ENCODE data around the gene OLFM2. TPM values are rescaled to one million over a fixed set of nuclear protein-coding genes. Genes with fewer than 3 reads are reported as not detected.

OLFM2 gene
- total RNA-seq: 3.6 and 4.2 TPM in 2 replicates

DNA sequence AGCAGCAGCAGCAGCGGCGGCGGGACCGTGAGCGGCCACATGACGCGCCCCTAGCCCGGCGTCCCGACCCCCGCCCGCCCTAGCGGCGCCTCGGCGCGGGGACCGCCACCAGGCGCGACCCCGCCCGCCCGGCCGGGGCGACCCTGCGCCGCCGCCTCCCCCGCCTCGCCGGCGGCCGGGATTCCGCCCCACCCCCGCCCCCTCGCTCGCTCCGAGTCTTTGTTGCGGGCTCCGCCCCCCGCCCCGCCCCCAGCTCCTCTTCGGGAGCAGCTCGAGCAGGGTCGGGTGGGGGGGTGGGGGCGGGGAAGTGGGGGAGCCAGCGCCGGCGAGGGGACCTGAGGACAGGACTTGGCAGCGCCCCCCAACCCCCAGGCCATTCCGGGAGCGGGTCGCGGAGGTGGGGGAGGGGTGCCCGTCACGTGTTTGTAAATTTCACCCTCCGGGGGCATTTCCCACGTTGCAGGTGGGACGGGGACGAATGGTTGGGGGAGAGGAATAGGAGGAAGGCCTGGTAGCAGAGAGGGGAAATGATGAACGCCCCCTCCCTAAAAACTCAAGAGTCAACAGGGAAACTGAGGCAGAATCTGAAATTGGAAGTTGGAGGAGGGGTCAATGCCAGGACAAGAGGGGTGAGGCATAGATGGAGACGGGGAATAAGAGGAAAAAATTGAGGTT, at the start of gene OLFM2:
Gene OLFM2, minus strand, starts transcription at position 190 of the 675 bp plus-strand sequence. Its CDS starts 149 bp downstream, at position 41.

DNA sequence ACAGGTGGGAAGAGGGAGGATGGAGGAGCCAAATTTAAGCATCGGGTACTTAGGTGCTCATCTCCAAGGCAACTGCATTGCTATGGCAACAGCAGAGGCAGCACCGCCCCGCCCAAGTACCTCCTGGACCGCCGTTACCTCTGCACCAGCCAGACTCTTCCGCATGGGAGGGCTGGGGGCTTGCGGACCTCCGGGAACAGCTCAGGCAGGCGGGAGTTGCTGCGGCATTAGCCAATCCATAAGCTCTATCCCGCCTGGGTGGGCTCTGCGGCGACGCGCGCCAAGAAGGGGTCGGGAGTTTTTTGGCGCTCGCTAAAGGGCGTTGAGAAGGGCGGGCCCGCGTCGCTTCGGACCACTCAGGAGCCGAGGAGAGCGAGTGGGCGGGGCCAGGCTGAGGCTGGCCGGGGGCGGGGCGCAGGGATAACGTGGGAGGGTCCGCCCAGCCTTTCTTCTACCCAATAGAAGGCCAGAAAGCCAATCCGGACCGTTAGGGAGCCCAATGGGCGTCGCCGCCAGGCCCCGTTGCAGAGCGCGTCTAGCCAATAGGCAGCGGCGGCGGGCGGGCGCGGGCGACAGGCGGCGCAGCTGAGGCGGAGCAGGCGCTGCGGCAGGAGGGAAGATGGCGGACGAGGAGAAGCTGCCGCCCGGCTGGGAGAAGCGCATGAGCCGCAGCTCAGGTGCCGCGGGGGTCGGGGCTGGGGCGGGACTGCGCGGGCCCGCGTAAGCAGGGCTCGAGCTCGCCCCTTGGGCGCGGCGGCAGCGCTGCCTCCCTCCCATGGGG, 101.4 kb downstream of the OLFM2 start, which contains the start of gene PIN1:
Gene PIN1, plus strand, starts transcription at position 593 of the 781 bp plus-strand sequence. Its CDS starts 27 bp downstream, at position 620.

DNA sequence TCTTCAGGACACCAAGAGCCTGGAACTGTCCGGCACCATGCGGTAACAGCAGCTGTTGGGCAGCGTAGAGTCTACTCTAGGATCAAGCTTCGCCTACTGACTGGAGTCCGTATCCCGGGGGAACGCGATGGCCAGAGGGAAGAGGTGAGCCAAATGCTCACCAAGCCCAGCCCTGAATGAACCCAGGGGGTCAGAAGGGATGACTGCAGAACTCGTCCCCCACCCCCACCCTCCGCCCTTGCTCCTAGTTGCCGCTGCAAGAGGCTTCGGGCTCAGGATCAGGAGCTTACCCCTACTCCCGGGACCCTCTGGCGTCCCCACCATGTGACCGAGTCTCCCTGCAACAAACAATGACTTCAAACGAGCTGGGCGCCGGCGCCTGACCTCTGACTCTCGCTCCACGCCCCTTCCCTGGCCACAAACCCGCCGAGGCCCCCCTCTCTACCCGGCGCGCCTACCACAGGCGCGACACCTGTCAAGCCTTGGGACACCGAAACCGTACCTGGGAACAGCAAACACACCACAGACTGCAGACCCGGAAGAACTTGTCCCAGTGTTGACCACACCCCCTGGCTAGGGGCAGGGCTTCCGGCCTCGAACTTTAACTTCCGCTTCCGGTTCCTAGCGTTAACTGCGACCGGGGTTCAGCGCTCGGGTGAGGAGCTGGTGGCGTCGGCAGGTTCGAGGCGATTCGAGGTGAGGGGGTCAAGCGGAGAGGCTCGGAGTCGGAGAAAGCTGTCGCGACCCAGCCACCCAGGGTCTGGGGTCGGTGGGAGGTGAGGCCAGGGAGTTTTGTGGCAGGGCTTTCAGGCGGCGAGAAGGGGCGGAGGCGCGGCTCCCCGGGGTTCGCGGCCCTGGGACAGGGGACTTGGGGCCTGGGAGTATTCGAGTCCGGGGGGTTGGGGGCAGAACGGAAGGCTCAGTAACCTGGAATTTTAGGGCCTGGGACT, 108.8 kb downstream of the OLFM2 start, which contains the start of gene UBL5:
Gene UBL5, plus strand, starts transcription at position 630 of the 950 bp plus-strand sequence. CDS start 420 bp downstream, outside the sequence.

DNA sequence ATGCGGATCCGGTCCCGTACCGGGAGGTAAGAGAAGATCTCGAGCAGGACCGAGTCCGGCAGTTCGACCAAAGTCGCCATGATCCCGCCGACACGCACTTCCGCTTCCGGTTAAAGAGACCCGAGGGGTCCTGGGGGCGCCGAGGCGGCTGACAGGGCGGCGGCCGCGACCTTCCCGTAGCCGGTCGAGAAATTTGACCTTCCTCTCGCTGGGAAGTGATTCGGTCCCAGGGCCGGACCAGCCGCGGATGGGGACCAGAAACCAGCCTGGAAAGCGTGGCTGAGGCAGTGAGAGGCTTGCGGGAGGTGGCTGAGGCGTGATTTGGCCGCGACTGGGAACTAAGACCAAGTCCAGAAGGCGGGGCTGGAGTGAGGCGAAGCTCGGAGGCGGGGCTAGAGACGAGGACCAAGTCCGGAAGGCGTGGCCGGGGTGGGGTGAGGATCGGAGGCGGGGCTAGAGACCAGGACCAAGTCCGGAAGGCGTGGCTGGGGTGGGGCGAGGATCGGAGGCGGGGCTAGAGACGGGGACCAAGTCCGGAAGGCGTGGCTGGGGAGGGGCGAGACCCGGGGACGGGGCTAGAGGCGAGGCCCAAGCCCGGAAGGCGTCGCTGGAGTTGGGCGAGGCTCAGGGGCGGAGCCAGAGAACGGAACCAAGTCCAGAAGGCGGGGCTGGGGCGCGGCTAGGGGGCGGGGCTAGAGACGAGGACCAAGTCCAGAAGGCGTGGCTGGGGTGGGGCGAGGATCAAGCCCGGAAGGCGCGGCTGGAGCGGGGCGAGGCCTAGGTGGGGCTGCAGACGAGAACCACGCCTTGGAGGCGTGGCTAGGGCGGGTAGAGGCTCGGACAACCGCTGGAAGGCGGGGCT, 117.3 kb downstream of the OLFM2 start, which contains the start of gene FBXL12:
Gene FBXL12, minus strand, starts transcription at position 346 of the 862 bp plus-strand sequence. Its CDS starts 266 bp downstream, at position 80.

Other genes starting within 250 kb of the OLFM2 start
- 8.0 and 10.7 TPM in 2 replicates for gene ZNF846, start 167.8 kb downstream of the OLFM2 start, total RNA-seq
- gene FBXL12, start 117.4 kb downstream of the OLFM2 start, total RNA-seq: 11.2 and 13.2 TPM in 2 replicates
- gene UBL5, start 108.6 kb downstream of the OLFM2 start, total RNA-seq: 614 and 735 TPM in 2 replicates
- gene PIN1, start 101.2 kb downstream of the OLFM2 start, total RNA-seq: 98.3 and 102 TPM in 2 replicates
- 0.62 and 4.9 TPM in 2 replicates for gene COL5A3, start 74.0 kb upstream of the OLFM2 start, total RNA-seq
- not detected in 2 replicates for gene RDH8, start 77.0 kb upstream of the OLFM2 start, total RNA-seq
- 8.9 and 13.9 TPM in 2 replicates for gene SHFL, start 149.8 kb upstream of the OLFM2 start, total RNA-seq
- gene ANGPTL6, start 166.2 kb upstream of the OLFM2 start, total RNA-seq: not detected in 2 replicates
- gene PPAN, start 169.8 kb upstream of the OLFM2 start, total RNA-seq: 36.6 and 66.4 TPM in 2 replicates
- gene P2RY11, start 175.2 kb upstream of the OLFM2 start, total RNA-seq: 2.7 and 5.5 TPM in 2 replicates
- gene EIF3G, start 183.4 kb upstream of the OLFM2 start, total RNA-seq: 233 and 298 TPM in 2 replicates